Loucy (cell line): ENCODE results near the gene SLC35G3.

Experiments
- H2AFZ ChIP-seq: fragments of 200-600 bp; sonication (generic); 2 replicates; pipeline ENCODE4 v1.6.0; 2016; ENCODE audit warnings: antibody characterized with exemption, mild to moderate bottlenecking, low read length, moderate library complexity
- H3F3A ChIP-seq: fragments of 200-600 bp; 2 replicates; pipeline ENCODE4 v1.6.0; 2016; ENCODE audit warnings: antibody characterized with exemption, low read depth, mild to moderate bottlenecking
- H3K27me3 ChIP-seq: fragments of 200-600 bp; sonication (generic); 2 replicates; pipeline ENCODE4 v1.6.1; 2014; ENCODE audit warnings: low read length, mild to moderate bottlenecking; ENCODE audit not compliant: insufficient read depth, poor library complexity, severe bottlenecking
- H3K36me3 ChIP-seq: fragments of 200-600 bp; sonication (generic); 2 replicates; pipeline ENCODE4 v1.6.1; 2016; ENCODE audit warnings: low read length; ENCODE audit not compliant: insufficient read depth
- H3K4me1 ChIP-seq: fragments of 200-600 bp; sonication (generic); 2 replicates; pipeline ENCODE4 v1.5.1; 2014; ENCODE audit warnings: low read length, mild to moderate bottlenecking; ENCODE audit not compliant: insufficient read depth, poor library complexity, severe bottlenecking
- H3K4me2 ChIP-seq: fragments of 200-600 bp; sonication (generic); 2 replicates; pipeline ENCODE4 v1.6.0; 2014; ENCODE audit warnings: antibody characterized with exemption, low read length, low read depth, mild to moderate bottlenecking; ENCODE audit not compliant: poor library complexity, severe bottlenecking
- H3K4me3 ChIP-seq: fragments of 200-600 bp; sonication (generic); 2 replicates; pipeline ENCODE4 v1.5.1; 2014; ENCODE audit warnings: low read length, mild to moderate bottlenecking, mixed read lengths; ENCODE audit not compliant: poor library complexity, severe bottlenecking
- H3K79me2 ChIP-seq: fragments of 200-600 bp; sonication (generic); 2 replicates; pipeline ENCODE4 v1.6.1; 2014; ENCODE audit warnings: low read length; ENCODE audit not compliant: insufficient read depth
- H3K9ac ChIP-seq: fragments of 200-600 bp; sonication (generic); 2 replicates; pipeline ENCODE4 v1.6.0; 2014; ENCODE audit warnings: mild to moderate bottlenecking, low read depth, low read length, moderate library complexity; ENCODE audit not compliant: poor library complexity, severe bottlenecking
- H3K9me2 ChIP-seq: fragments of 200-600 bp; sonication (generic); replicated peaks from 2 replicates; pipeline ENCODE4 v1.6.1; 2016; ENCODE audit warnings: low read depth, low read length, mixed read lengths
- H3K9me3 ChIP-seq: fragments of 200-600 bp; sonication (generic); 2 replicates; pipeline ENCODE4 v1.6.1; 2014; ENCODE audit warnings: mild to moderate bottlenecking, antibody characterized with exemption, low read length, low read depth; ENCODE audit not compliant: insufficient read depth
- H4K20me1 ChIP-seq: fragments of 200-600 bp; sonication (generic); 2 replicates; pipeline ENCODE4 v1.6.0; 2014; ENCODE audit warnings: antibody characterized with exemption, low read length, mild to moderate bottlenecking; ENCODE audit not compliant: insufficient read depth, poor library complexity, severe bottlenecking
- EZH2phosphoT487 ChIP-seq: fragments of 200-600 bp; IDR thresholded peaks from 2 replicates; pipeline ENCODE4 v1.6.1; 2018; ENCODE audit warnings: antibody characterized with exemption, mild to moderate bottlenecking, moderate library complexity, borderline replicate concordance
- TF ChIP-seq, protein P1 (sequence below): fragments of 200-600 bp; sonication (generic); conservative IDR thresholded peaks from 2 replicates; pipeline ENCODE4 v1.5.1; 2014; ENCODE audit warnings: mild to moderate bottlenecking, antibody characterized with exemption, low read length

Gene SLC35G3

DNA sequence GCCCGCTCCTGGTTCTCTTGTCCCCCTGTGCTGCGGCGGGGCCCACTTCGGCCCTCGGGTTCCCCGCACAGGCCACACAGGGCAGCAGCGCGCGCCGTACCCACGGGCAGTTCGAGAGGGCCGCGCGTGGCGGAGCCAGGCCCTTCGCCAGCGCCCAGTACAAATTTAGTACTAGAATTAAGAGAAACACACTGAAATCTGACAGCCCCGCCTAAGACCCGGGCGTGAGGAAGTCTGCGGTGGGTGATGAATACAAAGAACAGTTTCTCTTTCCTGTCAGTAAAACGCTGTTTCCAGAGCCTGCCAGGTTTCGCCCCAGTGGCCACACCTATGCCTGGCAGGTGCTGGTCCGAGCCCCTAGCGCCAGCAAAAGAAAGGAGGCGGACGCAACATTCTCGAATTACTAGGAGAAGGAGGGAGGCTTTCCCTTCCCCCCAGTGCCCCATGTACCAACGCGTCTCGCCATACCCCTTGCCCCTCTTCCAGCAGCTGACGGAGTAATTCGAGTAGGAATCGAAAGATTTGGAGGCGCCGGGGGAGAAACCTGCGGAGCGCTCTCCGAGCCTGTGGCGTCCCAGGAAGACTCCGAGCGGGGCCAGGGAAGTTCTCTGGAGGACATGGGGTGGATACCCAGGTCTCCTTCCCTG, 48.1 kb upstream of the SLC35G3 start:
- Histone ChIP-seq H3F3A (no peaks in the 10 kb centered on the region), H4K20me1 (peaks cover 3% of the 10 kb centered on the region), H3K4me3 (peak overlapping the region; percentile 83), H3K9ac (peak overlapping the region; percentile 61), H2AFZ (peak overlapping the region; percentile 88), H3K9me3 (no peaks in the 10 kb centered on the region), H3K9me2 (no peaks in the 10 kb centered on the region), H3K27me3 (peaks cover 99% of the 10 kb centered on the region), H3K79me2 (no peaks in the 10 kb centered on the region), H3K4me1 (peaks cover 21% of the 10 kb centered on the region), H3K36me3 (no peaks in the 10 kb centered on the region), H3K4me2 (peak overlapping the region; percentile 75)
- TF ChIP-seq, protein P1, sequence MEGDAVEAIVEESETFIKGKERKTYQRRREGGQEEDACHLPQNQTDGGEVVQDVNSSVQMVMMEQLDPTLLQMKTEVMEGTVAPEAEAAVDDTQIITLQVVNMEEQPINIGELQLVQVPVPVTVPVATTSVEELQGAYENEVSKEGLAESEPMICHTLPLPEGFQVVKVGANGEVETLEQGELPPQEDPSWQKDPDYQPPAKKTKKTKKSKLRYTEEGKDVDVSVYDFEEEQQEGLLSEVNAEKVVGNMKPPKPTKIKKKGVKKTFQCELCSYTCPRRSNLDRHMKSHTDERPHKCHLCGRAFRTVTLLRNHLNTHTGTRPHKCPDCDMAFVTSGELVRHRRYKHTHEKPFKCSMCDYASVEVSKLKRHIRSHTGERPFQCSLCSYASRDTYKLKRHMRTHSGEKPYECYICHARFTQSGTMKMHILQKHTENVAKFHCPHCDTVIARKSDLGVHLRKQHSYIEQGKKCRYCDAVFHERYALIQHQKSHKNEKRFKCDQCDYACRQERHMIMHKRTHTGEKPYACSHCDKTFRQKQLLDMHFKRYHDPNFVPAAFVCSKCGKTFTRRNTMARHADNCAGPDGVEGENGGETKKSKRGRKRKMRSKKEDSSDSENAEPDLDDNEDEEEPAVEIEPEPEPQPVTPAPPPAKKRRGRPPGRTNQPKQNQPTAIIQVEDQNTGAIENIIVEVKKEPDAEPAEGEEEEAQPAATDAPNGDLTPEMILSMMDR = peak; percentile 51
- TF ChIP-seq EZH2phosphoT487 = no peak

DNA sequence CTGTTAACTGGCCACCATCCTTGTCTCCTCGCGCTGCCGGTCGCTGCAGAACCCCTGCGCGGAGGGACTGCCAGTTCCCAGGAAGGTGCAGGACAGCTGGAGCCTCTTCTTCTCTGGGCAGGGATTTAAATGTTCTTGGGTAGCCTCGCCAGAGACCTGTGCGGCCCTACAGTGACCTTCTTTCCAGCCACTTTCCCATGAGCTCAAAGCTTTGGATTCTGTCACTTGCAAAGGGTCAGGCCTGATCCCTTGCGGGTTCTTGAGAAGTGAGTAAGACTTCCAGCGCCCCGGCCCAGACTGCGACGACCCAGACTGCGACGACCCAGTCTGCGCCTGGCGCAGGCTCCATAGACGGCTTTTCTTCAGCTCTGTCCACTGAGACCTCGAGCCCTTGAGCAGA, 47.3 kb upstream of the SLC35G3 start:
- no peaks in the 10 kb centered on the region for H3K9me3 ChIP-seq
- no peaks in the 10 kb centered on the region for H3F3A ChIP-seq
- H3K27me3 ChIP-seq = peaks cover 99% of the 10 kb centered on the region
- peak overlapping the region; percentile 83 for H3K4me3 ChIP-seq
- peak overlapping the region; percentile 61 for H3K9ac ChIP-seq
- H2AFZ ChIP-seq = no peak overlapping the region
- H3K79me2 ChIP-seq = no peaks in the 10 kb centered on the region
- peaks cover 21% of the 10 kb centered on the region for H3K4me1 ChIP-seq
- H3K4me2 ChIP-seq = peak overlapping the region; percentile 75
- no peaks in the 10 kb centered on the region for H3K9me2 ChIP-seq
- peaks cover 3% of the 10 kb centered on the region for H4K20me1 ChIP-seq
- TF ChIP-seq, protein P1 = no peak
- no peak for TF ChIP-seq EZH2phosphoT487
- no peaks in the 10 kb centered on the region for H3K36me3 ChIP-seq

DNA sequence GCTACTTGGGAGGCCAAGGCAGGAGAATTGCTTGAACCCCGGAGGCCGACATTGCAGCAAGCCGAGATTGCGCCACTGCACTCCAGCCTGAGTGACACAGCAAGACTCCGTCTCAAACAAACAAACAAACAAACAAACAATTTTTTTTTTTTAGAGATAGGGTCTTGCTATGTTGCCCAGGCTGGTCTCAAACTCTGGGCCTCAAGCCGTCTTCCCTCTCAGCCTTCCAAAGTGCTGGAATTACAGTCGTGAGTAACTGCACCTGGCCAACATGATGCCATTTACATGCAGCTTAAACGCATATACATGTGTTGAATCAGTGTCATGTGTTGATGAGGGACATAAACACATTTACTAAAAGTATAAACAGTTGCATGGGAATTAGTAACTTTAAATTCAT, 46.7 kb upstream of the SLC35G3 start:
- peaks cover 25% of the 10 kb centered on the region for H3K4me1 ChIP-seq
- peaks cover 99% of the 10 kb centered on the region for H3K27me3 ChIP-seq
- TF ChIP-seq, protein P1 = no peak
- TF ChIP-seq EZH2phosphoT487 = no peak
- no peaks in the 10 kb centered on the region for H3K9me3 ChIP-seq
- H3K79me2 ChIP-seq = no peaks in the 10 kb centered on the region
- H3K9ac ChIP-seq = no peak overlapping the region
- no peaks in the 10 kb centered on the region for H3F3A ChIP-seq
- no peaks in the 10 kb centered on the region for H3K36me3 ChIP-seq
- H3K4me3 ChIP-seq = no peak overlapping the region
- H4K20me1 ChIP-seq = peaks cover 3% of the 10 kb centered on the region
- H3K9me2 ChIP-seq = no peaks in the 10 kb centered on the region
- H2AFZ ChIP-seq = no peak overlapping the region
- H3K4me2 ChIP-seq = no peak overlapping the region
